SH-SY5Y (cell line): ENCODE measurements around the gene ZNF273.
A peak's percentile ranks its signal among the peaks of the same experiment; 100 is the strongest.

Source experiments
- GATA2 ChIP-seq: IDR thresholded peaks from 2 replicates; pipeline ENCODE4 v1.6.1; 2011; ENCODE audit warnings: mild to moderate bottlenecking, low read depth, low read length
- GATA3 ChIP-seq: IDR thresholded peaks from 2 replicates; pipeline ENCODE4 v1.6.1; 2011; ENCODE audit warnings: low read depth, mild to moderate bottlenecking, low read length, moderate library complexity

The ZNF273 gene

GRCh38 chr7:64892666-64893309 is 10.3 kb upstream of the ZNF273 start:
- TF ChIP-seq GATA2, result no peak
- no peak for TF ChIP-seq GATA3

GRCh38 chr7:64893401-64893800 is 9.7 kb upstream of the ZNF273 start:
- TF ChIP-seq GATA2, result no peak
- TF ChIP-seq GATA3, result no peak

GRCh38 chr7:64904008-64904407 is 935 bp downstream of the ZNF273 start:
- no peak for TF ChIP-seq GATA3
- TF ChIP-seq GATA2, result no peak

GRCh38 chr7:64905133-64905532 is 2.1 kb downstream of the ZNF273 start:
- no peak for TF ChIP-seq GATA2
- no peak for TF ChIP-seq GATA3

- no peak for TF ChIP-seq GATA2
- no peak for TF ChIP-seq GATA3
Observed at GRCh38 chr7:64905547-64905946, 2.5 kb downstream of the ZNF273 start.

GRCh38 chr7:64907641-64908326 is 4.7 kb downstream of the ZNF273 start:
- TF ChIP-seq GATA3 (no peak), GATA2 (no peak)

GRCh38 chr7:64908358-64908757 is 5.3 kb downstream of the ZNF273 start:
- TF ChIP-seq GATA3 (no peak), GATA2 (no peak)

- TF ChIP-seq GATA3 (no peak), GATA2 (no peak)
Observed at GRCh38 chr7:64914557-64914956, 11.5 kb downstream of the ZNF273 start.

- TF ChIP-seq GATA3, result no peak
- no peak for TF ChIP-seq GATA2
Observed at GRCh38 chr7:64934478-64934877, 31.4 kb downstream of the ZNF273 start.

- TF ChIP-seq GATA2 (no peak), GATA3 (no peak)
Observed at GRCh38 chr7:64938540-64938939, 35.5 kb downstream of the ZNF273 start.

GRCh38 chr7:64945503-64946175 is 42.6 kb downstream of the ZNF273 start:
- TF ChIP-seq GATA3 (no peak), GATA2 (no peak)

GRCh38 chr7:64946772-64947171 is 43.7 kb downstream of the ZNF273 start:
- no peak for TF ChIP-seq GATA3
- TF ChIP-seq GATA2, result no peak

GRCh38 chr7:64947252-64948000 is 44.4 kb downstream of the ZNF273 start:
- TF ChIP-seq GATA3 (no peak), GATA2 (no peak)

GRCh38 chr7:64948774-64949173 is 45.7 kb downstream of the ZNF273 start:
- peak; percentile 92 for TF ChIP-seq GATA2
- peak; percentile 88 for TF ChIP-seq GATA3
